Measurements from ENCODE around the gene ATP5F1B.
"Not testable (repeated sequence)": the region's sequence is repeated elsewhere in the genome, so short reads cannot be mapped to it uniquely, and the experiment has no call there.

ATP5F1B gene

DNA sequence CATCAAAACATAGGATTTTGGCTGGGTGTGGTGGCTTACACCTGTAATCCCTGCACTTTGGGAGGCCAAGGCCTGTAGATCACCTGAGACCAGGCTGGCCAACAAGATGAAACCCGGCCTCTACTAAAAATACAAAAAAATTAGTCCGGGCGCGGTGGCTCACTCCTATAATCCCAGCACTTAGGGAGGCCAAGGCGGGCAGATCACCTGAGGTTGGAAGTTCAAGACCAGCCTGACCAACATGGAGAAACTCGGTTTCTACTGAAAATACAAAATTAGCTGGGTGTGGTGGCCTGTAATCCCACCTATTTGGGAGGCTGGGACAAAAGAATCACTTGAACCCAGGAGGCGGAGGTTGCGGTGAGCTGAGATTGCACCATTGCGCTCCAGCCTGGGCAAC is 2.2 kb upstream of the ATP5F1B start:
- not testable (repeated sequence) for DNase-seq (ENCODE audit: low spot score)

DNA sequence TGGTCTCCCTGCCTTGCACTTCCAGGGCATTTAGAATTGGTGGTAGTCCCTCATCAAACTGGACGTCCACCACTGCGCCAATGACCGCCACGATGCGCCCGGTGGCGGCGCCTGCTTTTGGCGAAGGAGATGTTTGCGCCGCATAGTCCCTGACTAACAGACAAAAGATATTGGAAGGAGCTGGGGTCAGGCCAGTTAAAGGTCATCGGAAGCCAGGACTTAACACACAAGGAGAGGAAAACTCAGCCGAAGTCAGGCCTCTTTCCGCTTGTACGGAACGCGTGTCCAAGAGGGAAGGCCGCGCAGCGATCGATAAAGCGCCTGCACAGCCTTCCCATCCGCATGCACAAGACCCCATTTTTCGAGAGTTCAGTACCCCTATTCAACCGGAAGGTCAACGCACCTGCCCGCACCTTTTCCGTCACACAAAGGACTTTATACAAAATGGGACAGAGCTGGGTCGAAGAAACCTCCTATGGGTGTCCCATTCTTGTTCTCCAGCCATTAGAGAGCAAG is 525 bp downstream of the ATP5F1B start:
- DNase-seq (ENCODE audit: low spot score): no peak

DNA sequence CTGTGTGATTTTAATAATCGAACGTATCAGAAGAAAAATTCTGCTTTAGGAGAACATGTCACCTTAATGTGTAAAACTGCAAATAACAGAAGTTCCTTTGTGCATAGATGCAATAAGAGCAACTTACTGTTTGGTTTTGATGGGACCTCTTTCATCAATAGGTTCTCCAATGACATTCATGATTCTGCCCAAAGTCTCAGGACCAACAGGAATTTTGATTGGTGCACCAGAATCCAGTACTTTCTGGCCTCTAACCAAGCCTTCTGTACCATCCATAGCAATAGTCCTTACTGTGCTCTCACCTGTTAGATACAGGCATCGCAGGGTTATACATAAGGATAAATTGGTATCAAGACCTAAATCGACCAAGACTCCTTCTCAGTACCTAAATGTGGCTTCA is 1.1 kb downstream of the ATP5F1B start:
- DNase-seq (ENCODE audit: low spot score): no peak

DNA sequence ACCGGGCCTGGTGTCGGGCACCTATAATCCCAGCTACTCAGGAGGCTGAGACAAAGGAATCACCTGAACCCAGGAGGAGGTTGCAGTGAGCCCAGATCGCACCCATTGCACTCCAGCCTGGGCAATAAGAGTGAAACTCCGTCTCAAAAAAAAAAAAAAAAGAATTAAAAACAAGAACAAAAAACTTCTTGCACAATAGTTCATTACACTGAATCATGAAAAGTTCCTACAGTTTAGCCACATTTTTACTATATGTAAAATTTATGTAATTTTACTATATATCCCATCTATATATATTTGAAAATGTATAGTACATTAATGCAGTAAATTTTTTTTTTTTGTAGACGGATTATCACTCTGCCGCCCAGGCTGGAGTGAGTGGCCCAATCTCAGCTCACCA is 4.6 kb downstream of the ATP5F1B start:
- DNase-seq (ENCODE audit: low spot score): no peak

DNA sequence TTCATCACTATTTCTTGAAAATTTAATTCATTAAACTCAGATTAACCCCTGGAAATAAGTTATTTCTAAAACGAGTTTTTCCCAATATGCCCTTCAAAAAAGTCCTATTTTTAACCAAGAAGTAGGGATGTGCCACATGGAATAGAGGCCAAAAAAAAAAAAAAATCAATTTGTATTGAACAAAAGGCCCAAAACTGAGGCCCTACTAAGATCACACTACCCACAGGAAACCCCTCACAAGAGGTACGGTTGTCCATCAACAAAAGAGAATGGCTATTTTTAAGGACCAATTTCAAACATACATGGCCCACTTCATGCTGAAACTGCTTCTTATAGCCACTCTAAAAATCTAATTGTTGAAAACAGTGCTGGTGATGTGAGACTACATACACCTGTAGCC is 8.2 kb downstream of the ATP5F1B start:
- no peak for DNase-seq (ENCODE audit: low spot score)

DNA sequence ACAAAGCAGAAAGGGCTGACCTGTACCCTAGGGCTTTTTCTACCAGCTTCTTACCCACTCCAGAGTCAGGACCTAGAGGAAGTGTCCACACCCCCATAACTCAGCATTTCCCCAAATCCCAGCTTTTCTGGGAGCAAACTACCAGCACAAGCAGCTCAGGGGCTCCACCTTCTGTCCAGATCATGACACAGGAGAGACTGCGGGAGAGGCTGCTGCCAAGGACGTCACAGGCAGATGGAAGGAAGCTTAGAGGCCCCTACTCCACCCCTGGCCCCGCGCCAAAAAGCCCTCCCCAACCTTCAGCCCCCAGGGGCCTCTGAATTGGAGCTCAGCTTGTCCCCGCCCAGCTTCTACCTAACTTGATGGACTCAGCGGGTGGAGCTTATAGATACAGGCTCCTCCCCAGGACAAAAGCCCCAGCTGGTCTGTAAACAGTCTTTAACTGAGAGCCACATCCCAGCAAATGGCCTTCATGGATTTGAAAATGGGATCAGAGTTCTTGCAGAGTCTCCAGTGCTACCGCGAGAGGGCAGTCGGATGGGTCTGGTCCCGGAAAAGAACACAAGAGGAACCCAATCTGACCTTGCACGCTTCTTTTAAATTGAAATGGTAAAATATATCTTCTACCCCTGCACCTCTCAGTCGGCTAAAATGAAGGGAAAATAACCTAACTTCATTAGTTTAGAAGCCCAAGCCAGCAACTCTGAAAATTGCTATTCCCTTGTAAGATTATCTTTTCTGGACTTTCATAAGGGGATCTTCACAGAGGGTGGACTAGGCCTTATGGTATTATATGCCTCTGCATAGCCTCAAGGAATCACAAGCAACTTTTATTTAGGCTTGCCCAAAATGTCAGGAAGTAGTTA is 8.9 kb downstream of the ATP5F1B start:
- peak; percentile 94 for DNase-seq (ENCODE audit: low spot score)

DNA sequence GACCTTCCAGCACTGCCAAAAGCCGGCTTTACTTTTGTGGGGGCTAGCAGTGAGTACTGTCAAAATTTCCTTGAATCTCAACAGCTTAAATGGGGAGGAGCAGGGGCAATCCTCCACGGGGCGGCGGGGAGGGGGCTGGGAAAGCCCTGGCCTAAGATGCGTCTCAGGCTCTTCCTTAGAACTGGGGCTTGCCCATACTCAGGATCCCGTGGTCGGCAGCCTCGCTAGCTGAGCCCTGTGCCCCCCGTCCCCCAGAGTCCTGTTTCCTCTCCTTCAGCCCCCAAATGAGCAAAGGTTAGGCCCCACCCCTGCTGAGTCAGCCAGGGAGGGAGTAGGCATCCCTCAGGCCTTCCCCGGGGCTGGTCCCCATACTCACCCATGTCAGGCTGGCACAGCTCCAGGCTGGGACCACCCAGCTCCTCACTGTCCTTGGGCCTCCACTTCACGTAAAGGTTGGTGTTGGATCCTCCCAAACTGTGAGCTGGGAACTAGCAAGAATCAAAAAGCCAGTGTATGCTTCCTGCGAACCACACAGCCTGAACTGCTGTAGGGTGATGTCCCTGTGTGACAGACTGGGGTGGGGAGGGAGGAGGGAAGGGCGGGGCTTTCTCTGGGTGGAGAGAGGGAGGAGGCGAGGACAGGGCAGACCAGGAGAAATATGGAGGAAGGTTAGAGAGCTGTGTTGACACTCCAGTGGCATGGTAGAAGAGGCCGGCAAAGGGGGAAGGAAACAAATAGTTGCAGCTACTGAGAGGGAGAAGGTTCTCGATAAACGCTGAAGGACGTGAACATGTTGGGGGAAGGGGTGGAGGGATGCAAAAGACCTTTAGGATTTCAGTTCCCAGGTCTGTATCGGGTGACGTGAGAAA is 9.7 kb downstream of the ATP5F1B start:
- DNase-seq (ENCODE audit: low spot score): peak; percentile 85

DNA sequence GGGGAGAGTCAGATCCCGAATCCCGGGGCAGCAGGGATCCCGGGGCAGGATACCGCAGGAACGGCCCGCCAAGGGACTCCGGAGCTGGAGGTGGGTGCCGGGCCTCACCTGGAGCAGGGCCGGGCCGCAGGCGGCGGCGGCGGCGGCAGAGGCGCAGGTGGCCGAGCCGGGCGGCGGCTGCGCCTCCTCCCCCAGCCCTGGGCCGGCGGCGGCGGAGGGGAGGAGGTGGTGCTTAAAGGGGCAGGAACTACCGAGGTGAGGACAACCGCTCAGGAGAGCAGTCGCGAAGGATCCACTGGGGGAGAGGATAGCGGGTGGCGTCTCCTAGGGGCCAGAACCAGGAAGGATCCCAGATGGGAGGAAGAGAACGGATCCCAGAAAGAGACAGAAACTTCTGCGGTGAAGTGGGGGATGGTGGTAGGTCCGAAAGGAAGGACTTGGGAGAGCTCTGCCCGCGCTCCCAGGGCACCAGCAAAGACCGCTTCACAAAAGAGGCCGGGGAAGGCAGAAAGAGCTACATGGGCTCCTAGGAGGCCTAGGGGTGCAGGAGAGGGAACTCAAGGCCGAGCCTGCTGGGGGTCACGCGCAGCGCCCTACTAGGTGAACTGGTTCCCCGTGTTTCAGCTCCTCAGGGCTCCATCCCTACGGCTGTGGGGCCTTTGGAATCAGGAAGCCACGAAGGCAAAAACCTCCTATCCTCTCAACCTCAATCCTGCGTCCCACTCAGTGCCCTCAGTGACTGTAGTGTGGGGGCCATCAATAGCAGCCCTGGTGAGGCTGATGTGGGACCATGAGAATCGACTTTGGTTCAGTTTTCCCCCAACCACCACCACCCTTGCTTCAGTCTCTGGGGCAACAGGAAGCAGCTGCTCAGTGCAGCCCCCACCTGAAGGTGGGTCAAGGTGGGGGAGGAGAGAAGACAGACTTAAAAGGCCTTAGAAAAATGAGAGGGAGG is 10.7 kb downstream of the ATP5F1B start:
- peak; percentile 86 for DNase-seq (ENCODE audit: low spot score)

DNA sequence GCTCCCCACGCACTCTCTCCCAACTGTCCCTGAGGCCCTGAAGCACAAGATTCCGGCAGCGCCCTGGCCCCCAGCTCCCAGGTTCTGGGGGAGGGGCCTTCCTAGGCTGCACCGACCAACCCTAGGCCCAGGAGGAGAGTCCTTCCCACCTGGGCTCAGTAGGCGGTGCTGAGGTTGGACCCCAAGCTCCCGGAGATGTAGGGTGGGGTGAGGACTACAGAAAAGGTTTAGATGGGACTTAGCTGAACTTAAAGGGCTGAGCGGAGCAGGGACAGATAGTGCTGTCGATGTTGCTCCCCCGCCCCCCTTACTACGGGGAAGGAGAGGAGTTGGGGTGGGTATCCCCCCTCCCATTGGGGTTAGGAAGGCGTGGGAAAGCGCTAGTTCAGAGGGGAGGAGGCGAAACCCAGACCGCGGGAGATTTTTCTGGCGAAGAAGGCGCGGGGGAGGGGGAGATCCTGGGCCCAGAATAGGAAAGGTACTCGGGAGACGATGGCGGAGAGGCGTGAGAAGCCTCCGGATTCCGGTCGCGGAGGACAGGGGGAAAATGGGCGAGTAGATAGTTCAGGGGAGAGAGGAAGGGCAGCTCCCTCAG is 11.4 kb downstream of the ATP5F1B start:
- DNase-seq (ENCODE audit: low spot score): no peak

DNA sequence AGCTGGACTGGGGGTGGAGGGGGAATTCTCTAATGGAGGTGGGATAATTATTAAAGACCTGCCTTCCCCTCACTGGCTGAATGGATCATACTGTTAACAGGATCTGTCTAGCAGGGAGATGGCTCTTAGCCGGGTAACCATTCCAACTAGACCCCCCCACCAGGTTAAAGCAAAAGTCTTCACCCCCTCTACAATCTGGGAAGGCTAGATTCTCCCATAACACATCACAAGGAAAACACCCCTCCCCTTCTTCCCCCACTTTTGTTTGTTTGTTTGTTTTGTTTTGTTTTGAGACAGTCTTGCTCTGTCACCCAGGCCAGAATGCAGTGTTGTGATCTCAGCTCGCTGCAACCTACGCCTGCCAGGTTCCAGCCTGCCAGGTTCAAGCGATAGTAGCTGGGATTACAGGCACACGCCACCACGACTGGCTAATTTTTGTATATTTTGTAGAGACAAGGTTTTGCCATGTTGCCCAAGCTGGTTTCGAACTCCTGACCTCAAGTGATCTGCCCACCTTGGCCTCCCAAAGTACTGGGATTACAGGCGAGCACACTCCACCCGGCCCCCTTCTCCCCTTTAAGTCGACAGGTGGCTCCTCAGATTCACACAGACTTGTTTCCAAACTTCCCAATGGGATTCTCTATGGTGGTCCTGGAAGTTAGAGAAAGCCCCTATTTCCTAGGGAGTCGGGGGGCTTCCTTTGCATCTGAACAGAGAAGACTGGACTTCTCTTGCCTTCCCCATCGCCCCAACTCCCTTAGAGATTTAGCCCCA is 12.1 kb downstream of the ATP5F1B start:
- DNase-seq (ENCODE audit: low spot score): no peak

DNA sequence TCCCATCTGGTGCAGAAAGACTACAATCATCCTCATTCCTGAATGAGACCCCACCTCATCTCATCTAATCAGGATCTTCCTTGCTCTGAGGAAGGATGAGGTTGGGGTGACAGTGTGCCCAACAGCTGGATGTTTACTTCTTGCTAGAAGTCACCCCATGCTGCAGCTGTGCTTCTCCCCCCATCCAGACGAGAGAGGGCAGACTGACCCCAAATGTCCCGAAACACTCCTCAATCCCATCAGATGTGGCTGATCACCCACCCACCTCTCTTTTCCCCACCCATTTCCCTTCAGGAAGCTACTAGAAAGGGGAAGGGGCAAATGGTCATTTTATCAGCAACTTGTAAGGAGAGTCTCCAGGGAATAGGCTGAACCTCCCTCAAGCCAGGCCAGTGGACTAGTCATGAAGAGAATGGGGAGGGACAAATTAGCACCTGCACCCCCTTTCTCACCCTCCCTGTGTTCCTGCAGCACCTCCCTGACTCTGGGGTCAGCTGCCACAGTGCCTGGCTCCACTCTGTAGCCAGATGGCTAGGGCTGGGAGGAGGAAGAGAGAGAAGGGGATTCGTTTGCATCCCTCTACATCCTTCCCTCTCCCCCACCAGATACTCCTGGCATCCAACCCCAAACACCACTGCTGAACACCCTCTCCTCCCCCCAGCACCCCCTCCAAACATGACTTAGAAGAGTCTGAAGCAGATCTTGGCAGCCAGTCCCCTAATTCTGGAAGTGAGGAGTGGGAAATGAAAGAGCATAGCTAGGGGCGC is 12.9 kb downstream of the ATP5F1B start:
- DNase-seq (ENCODE audit: low spot score): no peak

DNA sequence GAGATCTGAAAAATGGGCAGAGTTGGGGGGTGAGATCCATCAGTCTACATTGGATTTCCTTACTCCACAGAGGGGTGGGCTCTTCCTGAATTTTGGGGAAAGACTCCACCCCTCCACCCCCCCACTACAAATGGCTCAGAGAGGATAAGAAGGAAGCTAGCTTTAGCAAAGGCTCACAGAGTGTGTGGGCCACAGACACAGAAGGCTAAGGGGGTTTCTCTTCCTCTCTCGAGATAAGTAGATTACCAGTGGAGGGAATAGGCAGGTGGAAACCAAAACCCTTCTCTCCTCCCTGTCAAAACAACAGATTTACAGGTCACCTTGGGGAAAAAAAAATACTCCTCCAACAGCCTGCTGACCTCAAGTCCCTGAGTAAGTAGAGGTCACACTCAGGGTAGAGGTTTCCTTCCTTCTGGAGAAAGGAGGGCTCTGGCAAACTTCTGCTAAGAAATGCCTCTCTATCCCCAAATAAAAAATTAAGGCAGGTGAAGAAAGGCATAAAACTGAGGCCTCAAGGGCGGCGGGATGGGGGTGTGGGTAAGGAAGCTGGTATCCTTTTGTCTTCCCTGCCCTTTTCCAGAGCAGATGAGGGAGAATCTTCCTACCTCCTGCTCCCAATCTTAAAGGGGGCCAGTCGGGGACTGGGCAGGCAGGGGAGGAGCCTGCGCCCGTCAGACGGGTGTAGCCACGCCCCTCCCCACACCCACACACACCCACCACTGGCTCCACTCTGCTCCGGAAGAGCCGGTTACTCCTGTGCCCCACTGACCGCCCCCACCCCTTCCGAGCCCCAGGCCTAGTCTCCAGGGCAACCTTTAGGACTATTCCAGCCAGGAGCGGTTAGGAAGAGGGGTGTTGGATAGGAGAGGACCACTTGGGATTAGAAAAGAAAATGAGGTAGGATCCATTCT is 13.7 kb downstream of the ATP5F1B start:
- DNase-seq (ENCODE audit: low spot score): peak; percentile 80

DNA sequence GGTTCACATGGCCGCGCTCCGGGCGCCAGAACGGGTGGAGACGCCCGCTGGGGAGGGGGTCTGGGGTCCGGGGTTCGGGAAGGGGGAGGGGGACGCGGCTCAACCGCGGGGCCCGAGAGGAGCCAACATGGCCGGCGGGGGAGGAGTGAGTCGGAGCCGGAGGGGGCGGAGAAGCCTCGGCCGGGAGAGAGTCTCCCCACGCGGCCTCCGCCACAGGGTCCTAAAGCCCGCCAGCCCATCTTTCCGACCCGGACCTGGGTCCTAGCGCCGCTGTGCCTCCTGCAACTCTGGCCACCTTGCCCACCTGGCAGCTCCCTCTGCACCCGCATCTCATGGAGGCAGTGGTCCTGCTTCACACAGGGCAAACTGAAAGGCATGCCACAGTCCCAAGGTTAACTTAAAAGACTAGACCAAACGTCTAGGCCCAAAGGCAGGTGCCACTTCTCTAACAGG is 15.6 kb downstream of the ATP5F1B start, which contains the start of gene BAZ2A:
BAZ2A (minus strand) TSS at position 147 of the 453 bp plus-strand sequence. CDS start 12,796 bp downstream, outside the sequence.
- peak; percentile 90 for DNase-seq (ENCODE audit: low spot score)

DNA sequence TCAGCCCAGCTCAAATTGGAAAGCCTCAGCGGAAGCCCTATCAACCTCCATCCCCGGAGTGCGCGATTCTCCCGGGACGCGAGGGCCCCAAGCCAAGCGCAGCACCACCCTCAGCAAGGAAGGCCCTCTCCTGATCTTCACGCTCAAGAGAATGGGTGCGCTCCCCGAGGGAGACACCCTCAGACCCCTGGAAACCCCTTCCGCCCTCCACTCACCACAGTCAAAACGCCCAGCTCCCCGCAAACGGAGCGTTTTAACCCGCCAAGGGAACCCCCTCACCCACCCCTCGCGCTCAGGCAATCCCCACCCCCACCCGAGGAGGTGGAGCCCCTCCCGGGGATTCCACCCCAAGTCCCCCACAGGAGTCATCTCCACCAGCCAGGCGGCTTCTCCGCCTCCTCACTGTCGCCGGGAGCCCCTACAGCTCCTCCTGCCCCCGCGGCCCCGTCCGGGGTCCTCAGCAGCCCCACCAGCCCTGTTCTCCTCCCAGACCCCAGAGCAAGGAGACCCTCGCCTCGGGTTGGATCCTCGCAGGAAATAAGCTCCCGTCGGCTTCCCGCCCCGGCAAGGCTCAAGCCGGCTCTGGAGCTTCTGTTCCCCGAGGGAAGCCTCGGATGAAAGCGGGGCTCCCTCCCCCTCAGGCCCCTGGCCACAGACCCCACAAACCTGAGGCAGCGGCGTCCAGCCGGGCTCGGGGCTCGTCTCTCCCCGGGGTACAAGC is 16.2 kb downstream of the ATP5F1B start:
- DNase-seq (ENCODE audit: low spot score): peak; percentile 39

DNA sequence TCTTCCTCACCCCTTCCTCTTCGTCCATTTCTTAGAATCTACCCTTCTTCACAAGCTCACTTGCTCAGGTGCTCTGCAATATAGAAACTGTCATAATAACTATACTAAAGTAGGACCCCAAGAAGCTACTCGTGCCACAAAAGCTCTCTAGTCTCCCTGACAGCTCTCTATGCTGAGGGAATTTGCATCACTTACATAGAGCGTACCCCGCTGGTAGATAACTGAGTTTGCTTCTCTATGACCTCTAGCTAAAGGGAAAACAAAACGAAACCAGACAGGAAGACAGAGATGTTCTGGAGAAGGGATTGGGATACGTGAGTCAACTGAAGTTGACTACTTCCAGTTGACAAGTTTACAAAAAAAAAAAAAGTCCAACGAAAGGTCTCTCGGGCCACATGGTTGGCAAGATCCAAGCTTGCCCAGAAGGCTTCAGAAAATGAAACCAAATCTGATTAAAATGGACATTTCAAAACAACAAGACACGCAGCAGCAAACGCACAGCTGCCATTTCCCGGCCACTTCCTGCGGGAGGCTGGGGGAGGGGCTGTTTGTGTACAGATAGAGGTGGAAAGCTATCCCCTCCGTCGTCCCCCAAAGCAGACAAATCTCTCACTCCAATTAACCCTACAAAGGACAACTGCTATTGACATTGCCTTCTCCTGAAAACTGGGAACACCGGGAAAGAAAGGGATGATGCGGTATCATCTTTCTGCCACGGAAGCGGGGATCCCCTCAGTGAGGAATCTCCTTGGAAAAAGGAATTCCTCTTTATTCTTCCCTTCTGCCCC is 16.9 kb downstream of the ATP5F1B start:
- peak; percentile 53 for DNase-seq (ENCODE audit: low spot score)

DNA sequence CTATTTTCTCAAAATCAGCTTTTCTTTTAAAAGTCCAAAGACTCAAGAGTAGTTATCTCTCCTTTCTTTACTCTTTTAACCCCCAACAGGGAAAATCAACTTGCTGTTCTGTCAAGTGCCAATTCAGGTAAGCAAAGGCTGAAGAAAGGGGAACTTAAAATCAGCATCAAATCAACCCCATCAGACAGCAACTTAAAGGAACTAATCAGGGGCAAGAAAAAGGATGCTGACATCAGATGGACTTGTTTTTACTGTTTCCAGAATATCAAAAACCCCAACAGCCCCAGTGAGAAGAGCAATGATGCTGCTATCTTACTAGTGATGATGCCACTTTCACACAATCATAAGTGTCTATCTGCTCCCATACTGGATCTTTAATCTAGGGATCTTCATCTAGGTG is 19.1 kb downstream of the ATP5F1B start:
- DNase-seq (ENCODE audit: low spot score): peak; percentile 32

DNA sequence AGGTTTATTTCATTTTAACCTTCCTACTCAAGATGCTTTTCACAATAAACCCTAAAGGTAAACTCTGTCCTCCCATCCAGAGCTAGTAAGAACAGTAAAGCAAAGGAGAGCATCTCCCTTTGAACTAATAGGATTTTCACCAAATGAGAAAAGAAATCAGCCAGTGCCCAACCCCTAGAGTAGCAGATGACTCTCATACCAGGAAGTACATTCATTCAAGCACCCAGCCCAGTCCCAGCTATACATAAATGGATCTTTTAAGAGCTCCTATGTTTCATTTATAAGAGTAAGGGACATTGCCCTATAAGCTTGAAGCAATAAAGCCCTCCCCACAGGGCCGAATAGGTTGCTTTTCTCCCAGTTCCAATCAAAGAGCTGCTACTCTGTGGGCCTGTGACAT is 23.2 kb downstream of the ATP5F1B start:
- DNase-seq (ENCODE audit: low spot score): no peak

Data from germinal center (tissue), 1 donor.